ENCODE results near the gene KY. TPM values are rescaled to one million over a fixed set of nuclear protein-coding genes. Genes with fewer than 3 reads are reported as not detected.

KY gene
- total and polyA plus RNA-seq, 2 of the 13 experiments (the other 11 are each of a cell fraction or from before 2014, with no cell fraction given) = not detected

- WGBS (ENCODE audit: low lambda C conversion rate) = 7% methylated on average over 4 of the region's 7 CpGs
- no peak for DNase-seq (ENCODE audit: low spot score)
- in situ Hi-C loops (cut with HindIII; ENCODE audit: extremely low pct_ligation_motif_present, low pct_unique_long_range_greater_than_20kb) (no loop called here), intact Hi-C loops (cut with micrococcal nuclease; ENCODE audit: unreplicated experiment) (no loop called here)
- no peak for FAIRE-seq
- Histone ChIP-seq H3K4me1 (ENCODE audit: insufficient read depth, low read length) (no peaks in the 10 kb centered on the region), H3K9me3 (ENCODE audit: low read length) (no peaks in the 10 kb centered on the region), H3K4me2 (ENCODE audit: low read depth, low read length) (no peak overlapping the region), H4K20me1 (ENCODE audit: insufficient read depth, low read length) (no peaks in the 10 kb centered on the region), H3K4me3 (replicated peaks in 1 of 3; ENCODE audit: insufficient read depth in 1 of 3, low read depth in 2 of 3, low read length in 3 of 3) (no peak overlapping the region), H2AFZ (ENCODE audit: low read length) (no peak overlapping the region), H3K27me3 (ENCODE audit: control insufficient read depth in 1 of 2, insufficient read depth in 2 of 2, low read length in 2 of 2) (peaks cover 0 to 11% of the 10 kb centered on the region in 2 experiments; a peak in 3 of 5 replicates), H3K36me3 (replicated peaks in 1 of 2; ENCODE audit: control insufficient read depth in 1 of 2, insufficient read depth in 2 of 2, low read length in 2 of 2) (no peaks in the 10 kb centered on the region), H3K79me2 (ENCODE audit: insufficient read depth, low read length) (no peaks in the 10 kb centered on the region), H3K9ac (ENCODE audit: insufficient read depth, low read depth, low read length) (no peak overlapping the region), H3K27ac (ENCODE audit: extremely low read length, insufficient read depth, low read length) (no peak overlapping the region)
- ATAC-seq = no peak
- no TSS peak for BruUV-seq (replicated peaks)
- TF ChIP-seq ZBTB7B (CRISPR knock-in tag; IDR thresholded peaks at IDR 0.05) (no peak), CSRNP2 (CRISPR knock-in tag; conservative IDR thresholded peaks at IDR 0.05; ENCODE audit: low read depth) (no peak), ZNF564 (CRISPR knock-in tag; IDR thresholded peaks at IDR 0.05) (no peak), ZNF616 (CRISPR knock-in tag; IDR thresholded peaks at IDR 0.05; ENCODE audit: low read depth) (no peak), DZIP1 (CRISPR knock-in tag; IDR thresholded peaks at IDR 0.05) (no peak), ZNF329 (CRISPR knock-in tag; IDR thresholded peaks at IDR 0.05; ENCODE audit: low read depth) (no peak)
- POLR2A ChIA-PET = no interaction called here
- CTCF ChIA-PET (ENCODE audit: low intra/inter-chr PET ratio, low total read pairs) = no interaction called here
Measured at GRCh38 chr3:134666052-134666451, 15.2 kb upstream of the KY start.
